GM18499 (cell line): ENCODE data around the gene ROPN1B.

Experiments used
- ATAC-seq: cut with Tn5 transposase; IDR thresholded peaks from one replicate; pipeline ENCODE4 v1.9.1; 2021; ENCODE audit warnings: moderate number of reproducible peaks; ENCODE audit not compliant: insufficient read depth, unreplicated experiment

The ROPN1B gene

GRCh38 chr3:126026277-126026751 is 57.3 kb downstream of the ROPN1B start:
- ATAC-seq, result no peak

- no peak for ATAC-seq
Measured at GRCh38 chr3:126026761-126027160, 57.8 kb downstream of the ROPN1B start.

- no peak for ATAC-seq
Measured at GRCh38 chr3:126028096-126028495, 59.1 kb downstream of the ROPN1B start.

- no peak for ATAC-seq
Measured at GRCh38 chr3:126029241-126029640, 60.3 kb downstream of the ROPN1B start.

GRCh38 chr3:126030455-126030854 is 61.5 kb downstream of the ROPN1B start:
- no peak for ATAC-seq

- ATAC-seq, result no peak
Measured at GRCh38 chr3:126031981-126032471, 63.0 kb downstream of the ROPN1B start.
